Measurements from ENCODE around the gene WRNIP1.

WRNIP1 gene

DNA sequence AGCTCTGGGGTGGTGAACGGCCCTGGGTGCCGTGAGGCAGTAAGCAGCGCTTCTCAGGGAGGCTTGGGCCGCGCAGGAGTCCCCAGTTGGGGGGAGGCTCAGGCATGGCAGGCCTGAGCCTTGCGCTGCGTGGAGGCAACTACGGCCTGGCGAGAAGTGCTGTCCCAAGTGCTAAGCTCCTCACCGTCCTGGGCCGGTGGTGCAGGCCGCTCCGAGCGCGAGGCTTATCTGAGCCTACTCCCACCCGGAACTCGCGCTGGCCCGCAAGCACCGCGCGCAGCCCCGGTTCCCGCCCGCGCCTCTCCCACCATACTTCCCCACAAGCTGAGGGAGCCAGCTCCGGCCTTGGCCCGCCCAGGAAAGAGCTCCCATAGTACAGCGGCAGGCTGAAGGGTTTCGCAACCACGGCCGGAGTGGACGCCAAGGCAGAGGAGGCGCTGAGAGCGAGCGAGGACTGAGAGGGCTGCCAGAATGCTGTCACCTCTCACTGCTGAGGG, 1.8 kb upstream of the WRNIP1 start:
- DNase-seq: no peak

DNA sequence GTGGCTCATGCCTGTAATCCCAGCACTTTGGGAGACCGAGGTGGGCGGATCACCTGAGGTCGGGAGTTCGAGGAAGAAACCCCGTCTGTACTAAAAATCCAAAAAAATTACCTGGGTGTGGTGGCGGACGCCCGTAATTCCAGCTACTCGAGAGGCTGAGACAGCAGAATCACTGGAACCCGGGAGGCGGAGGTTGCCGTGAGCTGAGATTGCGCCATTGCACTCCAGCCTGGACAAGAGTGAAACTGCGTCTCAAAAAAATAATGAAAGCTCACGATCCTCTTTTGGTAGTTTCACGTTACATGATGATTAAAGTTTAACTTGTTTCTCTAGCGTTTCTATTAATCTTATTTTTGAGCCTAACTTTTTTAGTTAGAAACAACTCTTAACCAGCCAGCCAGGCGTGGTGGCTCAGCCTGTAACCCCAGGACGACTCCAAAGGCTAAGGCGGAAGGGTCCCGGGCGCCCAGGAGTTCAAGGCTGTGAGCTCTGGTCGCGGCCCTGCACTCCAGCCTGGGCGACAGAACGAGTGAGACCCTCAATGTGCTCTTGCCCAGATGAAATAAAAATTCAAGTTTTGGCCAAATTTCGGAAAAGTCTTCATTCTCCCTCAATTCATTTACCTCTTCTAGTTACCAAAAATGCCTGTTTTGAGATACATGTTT, 1.2 kb upstream of the WRNIP1 start:
- no peak for DNase-seq

DNA sequence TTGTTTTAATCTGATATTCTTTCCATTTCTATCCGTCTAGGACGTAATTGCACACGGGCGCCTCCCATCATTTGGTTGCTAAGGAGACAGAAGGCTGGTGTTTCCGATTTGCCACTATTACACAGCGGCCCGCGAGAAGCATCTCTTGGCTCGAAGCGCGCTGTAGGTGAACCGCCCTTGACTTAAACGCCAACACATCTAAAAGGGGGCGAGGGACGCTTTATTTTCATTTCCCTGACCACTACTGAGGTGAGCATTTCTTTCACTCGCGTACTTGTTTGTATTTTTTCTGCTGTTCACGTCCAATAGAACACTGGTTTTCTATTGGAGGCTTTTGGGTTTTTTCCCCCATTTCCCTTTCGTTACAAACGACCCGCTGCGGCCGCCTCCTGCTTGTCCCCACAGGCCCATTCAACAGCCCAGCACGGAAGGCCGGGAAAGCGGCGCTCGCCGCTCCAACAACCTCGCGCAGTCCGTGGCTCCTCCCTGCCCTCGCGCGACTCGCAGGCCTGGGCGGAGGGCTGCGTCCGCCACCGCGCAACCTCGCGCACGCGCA, 505 bp upstream of the WRNIP1 start:
- DNase-seq: peak; percentile 40 to 52

DNA sequence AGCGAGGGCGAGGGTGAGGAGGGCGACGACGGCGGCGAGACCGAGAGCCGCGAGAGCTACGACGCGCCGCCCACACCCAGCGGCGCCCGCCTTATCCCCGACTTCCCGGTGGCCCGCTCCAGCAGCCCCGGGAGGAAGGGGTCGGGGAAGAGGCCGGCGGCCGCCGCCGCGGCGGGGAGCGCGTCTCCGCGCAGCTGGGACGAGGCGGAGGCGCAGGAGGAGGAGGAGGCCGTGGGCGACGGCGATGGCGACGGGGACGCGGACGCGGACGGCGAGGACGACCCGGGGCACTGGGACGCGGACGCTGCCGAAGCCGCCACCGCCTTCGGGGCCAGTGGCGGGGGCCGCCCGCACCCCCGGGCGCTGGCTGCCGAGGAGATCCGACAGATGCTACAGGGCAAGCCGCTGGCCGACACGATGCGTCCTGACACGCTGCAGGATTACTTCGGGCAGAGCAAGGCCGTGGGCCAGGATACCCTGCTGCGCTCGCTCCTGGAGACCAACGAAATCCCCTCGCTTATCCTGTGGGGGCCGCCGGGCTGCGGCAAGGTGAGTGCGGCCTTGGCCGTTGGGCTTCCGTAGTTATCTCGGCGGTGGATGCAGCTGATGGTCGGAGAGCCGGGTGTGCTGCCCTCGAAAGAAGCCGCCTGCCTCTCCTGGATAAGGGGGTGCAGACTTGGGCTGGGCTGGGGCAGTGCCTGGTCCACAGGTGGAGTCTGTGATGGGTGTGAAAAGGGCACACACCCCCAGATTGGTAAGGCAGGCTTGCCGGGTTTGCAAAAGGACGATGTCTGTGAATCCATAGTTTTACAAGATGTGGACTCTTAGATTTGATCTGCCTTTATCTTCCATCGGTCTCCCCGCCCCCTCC, 938 bp downstream of the WRNIP1 start:
- peak; percentile 23 to 34 for DNase-seq

DNA sequence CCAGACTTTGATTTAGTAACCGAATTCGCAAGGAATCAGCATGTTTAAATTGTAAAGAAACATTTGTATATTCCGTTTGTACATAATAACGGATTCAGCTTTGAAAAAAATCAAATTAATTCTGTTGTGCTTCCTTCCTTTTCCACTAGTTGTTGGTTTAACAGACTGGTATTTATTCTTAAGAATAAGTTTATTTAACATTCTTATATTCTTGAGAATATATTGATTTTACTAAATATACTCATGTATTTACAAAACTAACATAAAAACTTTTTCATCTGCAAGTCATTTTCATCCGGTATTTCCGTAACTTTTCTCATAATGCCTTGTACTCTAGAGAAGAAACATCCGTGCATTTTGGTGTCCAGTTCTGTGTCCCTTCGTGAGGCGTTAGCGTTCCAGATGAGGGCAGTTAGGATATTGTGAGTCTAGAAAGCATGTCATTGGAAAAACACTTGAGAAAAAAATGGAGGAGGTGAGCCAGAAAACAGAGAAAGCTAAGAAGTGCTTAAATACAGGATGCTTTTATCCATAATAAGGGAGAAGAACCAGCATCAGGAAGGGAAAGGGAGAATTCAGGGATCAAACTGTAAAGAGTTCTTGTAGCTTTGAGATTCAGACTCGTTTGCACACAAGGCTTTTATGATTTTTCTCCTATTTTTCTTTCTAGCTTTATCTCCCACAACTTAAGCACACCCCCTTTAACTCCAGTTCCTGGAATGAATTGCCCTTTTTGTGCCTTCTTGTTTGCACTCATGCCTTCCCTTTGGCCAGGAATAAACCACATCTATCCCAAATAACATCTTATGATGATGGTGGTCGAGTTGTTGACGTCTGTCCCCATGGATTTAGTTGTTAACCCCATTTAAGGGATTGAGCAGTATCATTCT, 1.8 kb downstream of the WRNIP1 start:
- no peak for DNase-seq

DNA sequence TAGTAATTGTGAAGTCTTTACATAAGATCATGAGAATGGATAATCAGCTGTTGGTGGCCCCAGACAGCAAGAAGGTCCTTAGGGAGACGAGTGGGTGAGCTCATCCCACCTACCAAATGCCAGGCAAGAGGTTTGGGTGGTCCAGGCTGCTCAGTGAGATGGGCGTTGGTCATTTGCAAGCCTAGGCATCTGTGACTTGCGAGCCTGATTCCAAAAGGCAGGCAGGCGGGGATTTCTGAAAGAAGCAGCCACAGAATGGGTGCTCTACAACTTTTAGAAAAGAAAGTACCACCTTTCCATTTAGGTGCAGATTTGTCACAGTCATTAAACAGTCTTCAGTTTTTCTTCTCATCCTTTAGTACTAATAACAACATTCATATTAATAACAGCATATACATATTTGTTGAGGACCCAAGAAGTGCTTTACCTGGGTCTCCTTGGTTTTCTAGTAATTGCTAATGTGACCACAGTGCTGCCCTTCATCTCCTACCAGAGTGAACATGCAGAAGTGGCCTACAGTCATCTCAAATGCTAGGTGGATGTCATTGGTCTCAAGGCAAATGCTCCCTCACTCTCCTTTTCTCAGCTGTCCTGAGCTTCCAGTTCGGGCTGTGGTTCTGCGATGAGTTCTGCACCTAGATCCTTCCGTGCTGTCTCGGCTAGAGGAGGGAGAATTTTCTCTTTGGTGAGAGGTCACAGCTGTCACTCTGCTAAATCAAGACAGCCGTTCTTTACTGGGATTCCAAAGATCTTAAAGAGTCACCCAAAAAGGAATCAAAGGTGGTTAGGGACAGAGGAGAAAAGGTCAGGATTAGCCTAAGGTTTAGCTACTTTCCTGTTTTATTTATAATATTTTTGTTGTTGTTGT, 2.7 kb downstream of the WRNIP1 start:
- DNase-seq: no peak

DNA sequence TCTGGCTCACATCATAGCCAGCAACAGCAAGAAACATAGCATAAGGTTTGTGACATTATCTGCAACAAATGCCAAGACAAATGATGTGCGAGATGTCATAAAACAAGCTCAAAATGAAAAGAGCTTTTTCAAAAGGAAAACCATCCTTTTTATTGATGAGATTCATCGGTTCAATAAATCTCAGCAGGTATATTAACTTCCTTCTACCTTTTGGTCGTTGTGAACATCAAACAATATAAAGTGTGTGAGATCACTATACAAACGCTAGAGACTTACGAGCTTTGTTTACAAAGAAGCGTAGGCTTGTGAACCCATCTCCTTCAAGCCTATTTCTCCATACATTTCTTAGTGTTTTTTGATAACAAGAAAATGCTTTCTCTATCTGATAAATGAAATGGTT, 3.5 kb downstream of the WRNIP1 start:
- no peak for DNase-seq

DNA sequence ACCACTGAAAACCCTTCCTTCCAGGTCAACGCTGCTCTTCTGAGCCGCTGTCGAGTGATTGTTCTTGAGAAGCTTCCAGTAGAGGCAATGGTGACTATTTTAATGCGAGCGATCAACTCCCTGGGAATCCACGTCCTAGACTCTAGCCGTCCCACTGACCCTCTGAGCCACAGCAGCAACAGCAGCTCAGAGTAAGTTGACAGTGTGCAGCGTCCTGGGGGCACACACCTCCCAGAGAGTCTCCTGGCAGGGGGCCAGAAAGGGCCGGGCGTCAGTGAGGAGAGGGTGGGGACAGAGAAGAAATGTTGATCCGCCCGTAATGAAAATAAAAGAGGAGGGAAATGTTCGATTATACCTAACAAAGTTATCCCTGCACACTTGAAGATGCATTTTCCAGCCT, 5.0 kb downstream of the WRNIP1 start:
- DNase-seq: no peak

DNA sequence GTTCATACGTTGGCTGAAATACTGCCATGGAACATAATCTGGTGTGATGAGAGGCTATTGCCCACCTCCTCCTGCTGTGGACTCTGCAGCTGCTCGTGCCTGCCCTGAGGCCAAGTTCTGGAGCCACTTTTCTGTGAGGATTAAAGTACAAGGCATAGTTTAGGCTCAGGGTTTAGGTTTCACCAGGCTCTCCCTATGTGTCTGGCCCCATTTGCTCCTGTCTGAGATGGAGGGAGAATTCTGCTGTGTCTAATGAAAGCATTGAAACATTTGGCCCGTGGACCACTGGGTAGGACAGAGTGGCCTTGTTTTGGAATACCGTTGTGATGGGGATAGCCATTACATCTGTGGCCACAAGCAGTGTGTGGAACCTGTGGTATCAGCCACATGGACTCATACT, 5.9 kb downstream of the WRNIP1 start:
- no peak for DNase-seq

DNA sequence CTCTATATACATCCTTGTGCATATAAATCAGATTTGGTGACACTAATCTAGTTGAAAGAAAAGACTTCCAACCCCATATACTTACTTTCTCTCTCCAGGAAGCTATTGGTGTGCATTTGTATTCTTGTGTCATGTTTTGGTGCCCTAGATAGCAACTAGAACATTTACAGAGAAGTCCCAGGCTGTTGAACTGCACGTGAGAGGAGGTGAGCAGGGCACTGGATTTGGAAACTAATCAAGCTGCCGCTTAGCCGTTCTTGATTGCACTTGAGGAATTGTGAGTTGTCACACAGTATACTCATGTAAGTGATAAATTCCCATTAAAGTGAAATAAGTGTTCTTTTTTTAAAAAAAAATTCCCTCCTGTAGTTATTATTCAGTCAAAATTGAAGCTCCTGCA, 7.6 kb downstream of the WRNIP1 start:
- no peak for DNase-seq

DNA sequence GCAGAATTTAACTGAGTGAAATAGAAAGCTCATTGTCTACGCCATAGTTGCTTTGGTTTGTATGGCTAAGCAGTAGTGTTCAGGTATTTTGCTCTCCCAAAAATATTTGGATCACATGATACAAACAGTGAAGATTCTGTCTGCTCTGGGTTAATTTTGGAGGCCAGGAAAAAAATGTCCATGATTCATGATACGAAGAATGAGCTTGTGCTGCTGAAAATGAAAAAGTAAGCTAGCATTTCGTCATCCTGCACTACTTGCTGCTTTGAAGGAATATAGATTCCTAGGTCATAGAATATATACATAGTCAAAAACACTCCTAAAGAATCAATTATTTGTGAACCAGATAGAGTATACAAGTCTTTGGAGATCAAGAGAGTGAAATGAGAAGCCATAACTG, 8.3 kb downstream of the WRNIP1 start:
- DNase-seq: no peak

DNA sequence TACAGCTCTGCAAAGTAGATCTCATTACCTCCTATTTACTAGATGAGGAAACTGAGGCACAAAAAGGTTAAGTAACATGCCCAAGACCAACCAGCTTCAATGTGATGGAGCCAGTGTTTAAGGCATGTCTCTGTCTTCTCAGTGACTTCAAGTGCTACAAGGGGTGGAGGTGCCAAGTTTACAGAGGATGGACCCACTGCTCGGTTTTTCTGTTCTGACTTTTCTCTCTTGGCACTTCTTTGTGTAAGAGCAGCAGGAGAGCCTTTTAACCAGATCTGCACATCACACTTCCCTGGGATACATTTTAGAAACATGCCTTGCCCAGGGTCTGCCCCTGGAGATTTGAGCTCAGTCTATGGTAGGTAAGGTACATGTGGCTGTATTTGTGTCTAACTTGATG, 9.8 kb downstream of the WRNIP1 start:
- DNase-seq: no peak

DNA sequence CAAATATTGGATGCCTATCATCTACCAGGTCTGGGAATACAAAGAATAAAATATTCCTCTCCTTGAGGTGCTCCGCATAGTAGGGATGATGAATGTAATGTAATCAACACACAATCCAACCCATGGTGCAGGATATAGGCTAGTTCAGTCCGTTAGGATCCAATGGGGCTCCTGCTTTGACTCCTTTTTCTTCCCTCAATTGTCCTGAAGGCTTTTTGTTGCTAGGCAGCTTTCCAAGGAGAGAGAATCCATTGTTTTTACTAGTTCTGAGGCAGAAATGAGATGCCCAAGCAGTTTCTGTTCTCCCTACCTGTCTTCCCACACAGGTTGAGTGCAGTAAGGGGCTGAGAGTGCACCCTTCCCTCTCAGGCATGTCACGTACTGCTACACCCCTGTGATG, 12.1 kb downstream of the WRNIP1 start:
- DNase-seq: no peak

DNA sequence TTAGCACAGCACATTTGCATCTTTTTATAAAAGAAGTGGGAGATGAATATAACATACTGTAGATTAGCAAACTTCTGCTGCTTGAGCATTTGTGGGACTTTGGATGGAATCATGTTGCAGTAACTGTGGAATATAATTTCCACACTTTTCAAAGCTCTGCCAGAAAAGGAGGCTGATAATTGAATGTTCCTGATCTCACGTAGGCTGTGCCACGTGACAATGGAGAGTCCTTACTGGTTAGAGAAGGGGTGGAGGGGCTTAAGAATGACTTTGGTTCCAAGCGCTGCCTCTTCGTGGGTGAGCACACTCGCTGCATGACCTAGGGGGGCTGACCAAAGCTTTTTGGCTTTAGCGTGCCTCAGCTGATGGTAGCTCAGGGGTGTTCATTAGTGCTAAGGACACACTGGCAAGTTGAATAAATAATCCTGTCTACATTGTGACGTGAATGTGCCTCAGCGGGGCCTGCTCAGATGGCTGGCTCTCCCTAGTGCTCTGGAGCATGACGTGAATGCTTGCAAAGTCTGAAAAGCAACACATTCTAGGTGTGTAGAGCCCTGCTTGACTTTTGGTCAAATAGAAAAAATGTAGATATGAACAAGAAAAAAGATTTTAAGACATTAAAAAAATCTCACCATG, 15.0 kb downstream of the WRNIP1 start:
- no peak for DNase-seq

DNA sequence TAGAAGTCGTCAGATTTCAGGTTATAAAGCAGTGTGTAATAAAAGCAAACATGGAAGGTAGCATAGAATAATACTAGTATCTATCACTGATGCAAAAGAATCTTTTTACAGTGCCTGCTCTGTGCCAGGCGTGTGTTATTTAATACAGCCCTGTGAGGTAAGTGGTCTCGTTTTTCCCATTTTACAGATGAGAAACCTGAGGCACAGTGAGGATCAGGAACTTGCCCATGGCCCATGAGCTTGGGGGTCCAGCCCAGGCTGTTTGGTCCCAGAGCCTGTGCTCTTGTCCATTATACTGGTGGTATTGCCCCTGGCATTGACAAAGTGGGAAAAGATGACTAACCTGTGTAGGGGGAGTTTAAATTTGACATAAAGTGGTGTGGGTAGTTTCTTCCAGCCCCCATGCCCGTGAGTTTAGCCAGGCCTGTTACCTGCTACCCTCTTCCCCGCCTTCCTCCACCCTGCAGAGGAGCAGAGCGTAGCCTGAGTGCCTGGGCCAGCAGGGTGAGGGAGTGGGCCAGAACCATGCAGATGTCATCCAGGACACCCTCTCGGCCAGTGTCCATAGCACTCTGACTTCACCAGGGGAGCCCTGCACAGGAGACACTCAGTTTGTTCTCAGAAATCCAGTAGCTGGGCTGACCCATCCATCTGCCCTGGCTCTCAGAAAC, 16.6 kb downstream of the WRNIP1 start:
- no peak for DNase-seq

DNA sequence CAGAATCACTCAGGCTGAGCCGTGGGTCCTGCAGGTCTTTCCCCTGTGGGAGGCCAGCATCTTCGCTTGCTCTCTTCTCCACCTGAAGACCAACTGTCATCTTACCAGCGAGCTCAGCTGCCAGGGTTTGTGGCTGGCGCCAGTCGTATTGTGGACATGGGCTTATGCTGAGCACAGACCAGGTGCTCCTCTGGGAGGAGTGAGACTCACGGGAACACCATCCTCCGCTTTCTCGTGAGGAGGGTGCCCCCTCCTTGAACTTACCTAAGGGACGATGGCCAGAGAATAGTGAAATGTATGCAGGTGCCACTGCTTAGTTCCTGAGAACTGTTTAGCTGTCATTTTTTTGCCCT, 17.1 kb downstream of the WRNIP1 start:
- no peak for DNase-seq

DNA sequence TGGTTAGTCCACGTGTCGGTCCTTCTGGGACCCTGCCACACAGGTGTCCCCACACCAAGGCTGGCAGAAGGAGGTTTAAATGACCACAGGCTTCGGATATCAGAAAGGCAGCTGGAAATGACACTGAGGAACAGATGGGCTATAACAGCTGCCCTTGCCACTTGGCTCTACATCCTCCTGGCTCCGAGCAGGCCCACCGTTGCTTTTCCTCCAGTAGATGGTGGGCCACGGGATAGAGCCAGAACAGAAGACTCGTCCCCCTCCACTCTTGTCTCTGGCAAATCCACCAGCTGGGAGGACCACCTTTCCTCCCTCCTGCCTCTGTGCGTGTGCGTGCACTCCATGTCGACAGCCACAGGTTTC, 17.6 kb downstream of the WRNIP1 start:
- no peak for DNase-seq

DNA sequence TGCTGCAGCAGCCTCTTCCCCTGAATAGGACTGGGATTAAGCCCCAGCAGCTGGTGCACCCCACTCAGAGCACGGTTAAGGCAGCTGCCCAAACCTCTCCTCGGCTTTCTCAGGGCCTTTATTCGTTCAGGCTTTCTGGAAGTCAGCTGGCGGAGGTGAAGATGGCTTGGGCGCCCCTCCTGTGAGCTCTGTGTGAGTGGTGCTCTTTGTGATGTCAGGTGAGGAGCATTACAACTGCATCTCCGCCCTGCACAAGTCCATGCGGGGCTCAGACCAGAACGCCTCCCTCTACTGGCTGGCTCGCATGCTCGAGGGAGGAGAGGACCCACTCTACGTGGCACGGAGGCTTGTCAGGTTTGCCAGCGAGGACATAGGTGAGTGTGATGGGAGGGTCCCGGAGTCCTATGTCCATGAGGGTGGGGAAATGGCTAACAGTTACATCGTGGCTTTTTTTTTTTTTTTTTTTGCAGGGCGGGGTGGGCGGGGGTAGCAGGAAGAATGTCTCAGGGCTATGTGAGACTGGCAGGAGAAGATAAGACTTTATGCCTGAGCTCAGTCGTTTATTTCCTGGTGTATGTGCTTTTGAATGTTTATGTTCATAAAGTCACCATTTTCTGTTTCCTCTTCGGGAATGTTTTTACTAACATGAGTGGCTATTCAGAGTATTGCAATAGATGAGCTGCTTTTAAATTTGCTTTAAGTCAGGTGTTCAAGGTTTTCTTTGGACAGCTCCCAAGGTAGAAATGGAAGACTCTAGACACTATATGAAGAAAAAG, 18.2 kb downstream of the WRNIP1 start:
- no peak for DNase-seq

DNA sequence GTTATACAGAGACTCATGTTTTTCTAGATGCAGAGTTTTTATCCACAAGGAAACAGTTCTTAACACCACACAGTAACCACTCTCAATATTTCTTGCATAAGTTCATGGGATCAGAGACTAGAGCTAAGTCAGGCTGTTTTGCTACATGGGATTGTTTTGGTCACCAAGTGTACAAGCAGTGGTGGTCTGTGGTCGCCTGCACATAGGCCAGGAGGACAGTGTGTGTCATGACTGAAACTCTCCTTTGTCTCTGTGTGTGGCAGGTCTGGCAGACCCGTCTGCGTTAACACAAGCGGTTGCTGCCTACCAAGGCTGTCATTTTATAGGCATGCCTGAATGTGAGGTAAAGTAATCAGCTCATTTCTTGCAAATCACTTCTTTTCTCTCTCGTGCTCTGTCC, 18.9 kb downstream of the WRNIP1 start:
- no peak for DNase-seq

DNA sequence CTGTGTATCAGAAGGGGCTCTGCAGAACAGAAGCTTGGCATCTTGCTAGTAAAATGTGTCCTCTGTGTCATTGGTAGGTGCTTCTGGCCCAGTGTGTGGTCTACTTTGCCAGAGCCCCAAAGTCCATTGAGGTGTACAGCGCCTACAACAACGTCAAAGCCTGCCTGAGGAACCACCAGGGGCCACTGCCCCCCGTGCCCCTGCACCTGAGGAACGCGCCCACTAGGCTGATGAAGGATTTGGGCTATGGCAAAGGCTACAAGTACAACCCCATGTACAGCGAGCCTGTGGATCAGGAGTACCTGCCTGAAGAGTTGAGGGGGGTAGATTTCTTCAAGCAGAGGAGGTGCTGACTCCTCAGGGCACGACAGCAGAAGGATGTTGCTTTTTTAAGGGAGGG, 19.7 kb downstream of the WRNIP1 start:
- DNase-seq: no peak

All from stimulated activated CD4-positive, alpha-beta T cell treated with anti-CD3 and anti-CD28 coated beads, Interleukin-2, amount 100 ng/mL, for 48 hours (primary cell).